Measurements from ENCODE around the gene NGB.
A peak's percentile ranks its signal among the peaks of the same experiment; 100 is the strongest.

Gene NGB

DNA sequence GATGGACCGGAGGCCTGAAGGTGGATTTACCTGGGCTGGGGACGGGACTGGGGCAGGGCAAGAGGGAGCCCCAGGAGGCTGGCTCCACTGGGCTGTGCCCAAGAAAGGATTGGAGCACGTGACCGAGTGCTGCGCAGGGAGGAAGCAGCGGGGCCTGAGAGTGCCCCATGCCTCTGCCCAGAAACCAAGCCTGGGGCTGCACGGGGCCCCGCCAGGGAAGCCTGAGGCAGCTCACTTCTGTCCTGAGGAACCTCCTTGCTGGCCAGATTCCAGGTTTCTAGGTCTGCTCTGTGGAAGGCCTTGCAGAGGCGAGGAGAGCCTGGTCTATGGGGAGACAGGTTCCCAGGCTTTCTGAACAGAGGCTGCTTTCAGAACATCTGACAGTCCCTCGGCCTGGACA is 10.4 kb downstream of the NGB start:
- no peak for DNase-seq

DNA sequence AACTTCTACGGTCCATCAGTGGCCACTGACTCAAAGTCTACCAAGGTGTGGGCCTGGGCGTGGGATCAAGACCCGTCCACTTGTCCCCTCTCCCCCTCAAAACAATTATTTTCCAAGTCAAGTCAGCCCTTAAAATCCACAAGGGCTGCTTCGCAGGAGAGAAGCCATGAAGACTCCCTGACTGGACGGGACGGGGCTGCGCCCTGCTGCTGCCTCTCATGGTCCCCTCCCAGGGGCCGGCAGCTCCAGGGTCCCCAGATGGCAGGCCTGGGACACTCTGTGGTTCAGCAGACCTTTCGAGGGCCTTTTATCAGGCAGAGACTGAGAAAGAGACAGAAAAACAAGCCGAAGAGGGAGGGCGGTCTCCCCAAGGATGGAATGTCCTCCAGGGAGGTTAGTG is 10.8 kb downstream of the NGB start:
- DNase-seq: no peak

GRCh38 chr14:77259025-77259715 is 11.8 kb downstream of the NGB start:
- DNase-seq: no peak

DNA sequence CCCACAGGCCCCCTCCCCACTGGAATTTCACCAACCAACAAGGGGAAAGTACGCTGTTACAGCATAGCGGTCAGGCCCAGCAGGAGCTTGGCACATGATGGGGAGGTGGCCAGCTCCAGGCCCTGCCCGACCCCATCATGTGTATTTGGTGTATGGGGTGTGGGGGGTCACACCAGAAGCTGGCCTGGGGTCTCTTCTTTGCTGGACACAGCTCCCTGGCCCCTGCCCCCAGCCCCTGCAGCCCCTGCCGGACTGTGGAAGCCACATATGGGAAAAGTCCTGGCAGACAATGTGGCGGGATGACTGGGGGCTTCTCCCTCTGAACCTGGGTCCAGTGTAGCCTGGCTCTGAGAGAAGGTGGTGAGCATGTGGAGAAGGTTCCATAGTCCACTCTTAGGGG is 12.4 kb downstream of the NGB start:
- DNase-seq: no peak

DNA sequence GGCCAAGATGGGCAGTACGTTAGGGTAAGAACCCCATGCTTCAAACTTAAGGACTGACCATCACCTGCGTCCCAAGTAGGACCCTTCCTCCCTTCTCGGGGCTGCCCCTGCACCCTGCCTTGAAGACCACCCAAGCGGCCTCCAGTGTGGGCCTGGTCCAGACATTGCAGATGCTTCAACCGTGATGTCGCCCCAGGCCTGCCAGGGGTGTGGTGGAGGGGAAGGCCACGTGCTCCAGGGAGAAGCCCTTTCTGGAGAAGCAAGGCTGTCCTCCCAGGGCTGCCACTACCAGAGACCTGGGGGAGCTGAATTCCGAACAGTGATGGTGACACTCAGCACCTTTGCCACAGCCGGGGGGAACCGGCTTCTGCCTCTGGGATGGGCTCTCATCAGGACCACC is 13.3 kb downstream of the NGB start:
- no peak for DNase-seq

DNA sequence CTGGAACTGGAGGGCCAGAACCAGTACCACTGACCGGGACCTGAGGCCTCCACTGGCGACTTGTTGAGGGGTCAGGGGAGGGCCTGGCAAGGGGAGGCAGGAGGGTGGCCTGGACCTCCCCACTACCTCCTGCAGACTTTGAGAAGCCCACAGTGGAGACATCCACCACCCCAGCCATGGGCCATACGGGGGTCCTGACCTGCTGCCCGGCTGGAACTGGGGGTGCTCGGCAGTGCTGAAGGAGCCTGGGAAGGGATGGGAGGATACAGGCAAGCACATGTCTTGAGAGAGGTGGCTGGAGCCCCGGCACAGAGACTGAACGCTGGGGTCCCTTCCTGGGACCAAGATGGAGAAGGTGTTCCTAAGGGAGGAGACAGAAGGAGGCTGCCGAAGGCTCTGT is 14.3 kb downstream of the NGB start:
- no peak for DNase-seq

- DNase-seq: no peak
Measured at GRCh38 chr14:77253333-77254190, 17.4 kb downstream of the NGB start.

GRCh38 chr14:77251870-77252269 is 19.1 kb downstream of the NGB start:
- DNase-seq: no peak

- no peak for DNase-seq
Measured at GRCh38 chr14:77250927-77251326, 20.1 kb downstream of the NGB start.

- DNase-seq: no peak
Measured at GRCh38 chr14:77249286-77249685, 21.7 kb downstream of the NGB start.

GRCh38 chr14:77248666-77249065 is 22.3 kb downstream of the NGB start:
- no peak for DNase-seq

DNA sequence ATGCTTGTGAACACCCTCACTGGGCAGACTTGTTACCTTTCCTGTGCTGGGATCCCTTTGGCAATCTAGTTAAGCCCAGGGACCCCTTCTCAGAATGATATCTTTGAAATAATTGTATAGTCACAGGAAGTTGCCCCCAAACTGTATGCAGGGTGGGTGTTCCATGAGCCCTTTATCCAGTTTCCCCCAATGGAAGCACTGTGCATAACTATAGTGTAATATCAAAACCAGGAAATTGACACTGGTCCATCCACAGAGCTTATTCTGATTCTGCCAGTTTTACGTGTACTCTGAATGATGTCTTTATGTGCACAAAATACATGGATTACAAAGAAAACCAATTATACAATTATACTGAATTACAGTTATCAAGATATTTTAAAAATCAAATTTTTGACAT is 24.2 kb downstream of the NGB start:
- DNase-seq: no peak

- DNase-seq: no peak
Measured at GRCh38 chr14:77245820-77246219, 25.2 kb downstream of the NGB start.

DNA sequence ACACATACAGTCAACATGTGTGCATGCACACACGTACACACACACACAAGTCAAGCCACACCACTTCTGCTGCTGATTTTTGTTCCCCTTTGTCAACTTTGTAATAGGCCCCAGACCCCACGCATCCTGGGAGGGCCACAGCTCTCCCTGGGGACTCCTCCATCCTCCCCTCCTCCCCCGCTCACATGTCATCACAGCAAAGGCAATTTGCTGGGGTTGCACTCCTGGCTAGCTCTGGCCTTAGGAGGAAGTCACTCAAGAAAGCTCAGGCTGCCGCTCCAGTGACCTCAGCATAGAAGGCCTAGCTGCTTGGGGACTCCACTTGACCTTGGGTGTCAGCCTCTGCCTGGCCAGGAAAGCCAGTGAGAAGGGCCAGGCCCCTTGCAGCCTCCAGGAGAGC is 27.2 kb downstream of the NGB start:
- peak; percentile 37 for DNase-seq

- DNase-seq: peak; percentile 36
Measured at GRCh38 chr14:77242752-77243151, 28.3 kb downstream of the NGB start.

DNA sequence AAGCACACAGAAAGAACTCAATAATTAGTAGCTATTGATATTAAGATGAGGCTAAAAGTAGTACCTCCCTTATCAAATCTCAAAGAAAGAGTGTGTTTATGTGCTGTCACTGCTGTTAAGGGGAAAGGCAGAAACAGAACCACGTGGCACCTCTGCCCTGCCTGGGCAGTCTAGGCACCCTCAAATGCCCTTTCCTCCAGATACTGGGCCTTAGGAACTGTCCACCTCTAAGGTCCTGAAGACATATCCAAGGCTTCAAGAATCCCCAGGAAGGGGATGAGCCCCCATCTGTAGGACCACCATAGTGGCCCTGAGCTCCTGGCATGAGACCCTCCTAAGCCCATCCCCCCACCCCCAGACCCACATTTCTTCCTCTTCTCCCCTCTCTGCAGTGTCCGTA is 29.1 kb downstream of the NGB start:
- no peak for DNase-seq

DNA sequence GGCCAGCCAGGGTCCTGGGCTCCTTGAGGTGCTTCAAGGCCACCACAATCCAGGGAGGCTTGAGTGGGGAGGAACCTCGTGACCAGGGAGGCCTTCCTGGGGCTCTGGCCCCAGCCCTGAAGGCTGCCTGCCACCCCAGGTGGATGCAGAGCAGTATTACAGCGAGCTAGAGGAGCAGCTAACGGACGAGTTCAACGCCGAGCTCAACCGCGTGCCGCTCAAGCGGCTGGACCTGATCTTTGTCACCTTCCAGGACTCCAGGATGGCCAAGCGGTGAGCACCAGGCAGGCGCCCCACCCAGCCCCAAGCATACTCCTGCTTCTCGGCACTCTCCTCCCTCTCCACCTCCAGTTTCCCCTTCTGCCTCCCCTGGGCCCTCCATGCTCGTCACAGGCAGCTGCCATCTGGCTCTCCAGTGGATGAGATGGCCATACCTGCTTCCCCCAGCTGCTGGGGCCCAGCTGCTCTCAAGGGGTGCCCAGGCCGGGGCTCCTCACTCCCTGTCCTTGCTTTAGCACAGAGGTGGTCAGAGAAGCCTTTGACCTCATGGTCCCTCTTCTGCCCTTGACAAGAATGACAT is 30.6 kb downstream of the NGB start:
- no peak for DNase-seq

DNA sequence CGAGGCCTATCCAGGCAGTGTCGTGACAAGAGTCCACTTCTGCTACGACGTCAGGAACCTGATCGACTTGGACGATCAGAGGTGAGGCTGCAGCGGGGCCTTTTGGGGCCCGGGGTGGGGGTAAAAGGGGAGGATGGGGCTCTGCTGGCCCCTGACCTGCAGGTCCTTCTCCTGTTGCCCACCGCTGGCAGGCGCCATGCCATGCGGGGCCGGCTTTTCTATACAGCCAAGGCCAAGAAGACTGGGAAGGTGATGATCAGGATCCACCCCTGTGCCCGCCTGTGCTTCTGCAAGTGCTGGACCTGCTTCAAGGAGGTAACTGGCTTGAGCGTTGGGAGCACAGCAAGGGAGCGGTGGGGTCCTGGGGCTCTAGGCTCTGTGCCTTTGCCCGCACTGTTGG is 31.6 kb downstream of the NGB start:
- DNase-seq: no peak

DNA sequence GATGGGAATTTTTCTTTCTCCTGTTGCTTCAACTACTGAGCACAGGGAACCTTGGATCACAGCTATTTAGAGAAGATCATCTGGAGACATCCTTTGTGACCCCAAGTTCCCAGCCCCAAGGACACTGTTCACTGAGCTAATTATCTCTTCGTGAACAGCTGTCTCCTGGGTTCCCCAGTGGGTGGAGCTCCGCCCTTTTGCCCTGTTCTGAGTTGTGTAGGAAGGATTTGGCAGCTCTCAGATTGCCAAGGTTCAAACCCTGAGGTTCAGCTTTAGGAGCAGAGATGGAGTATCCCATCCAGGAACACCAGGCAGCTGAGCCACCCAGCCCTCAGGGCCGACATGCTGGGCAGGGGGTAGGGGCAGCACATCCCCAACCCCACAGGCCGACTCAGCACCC is 32.0 kb downstream of the NGB start:
- DNase-seq: no peak

GRCh38 chr14:77238356-77238755 is 32.6 kb downstream of the NGB start:
- DNase-seq: no peak

DNA sequence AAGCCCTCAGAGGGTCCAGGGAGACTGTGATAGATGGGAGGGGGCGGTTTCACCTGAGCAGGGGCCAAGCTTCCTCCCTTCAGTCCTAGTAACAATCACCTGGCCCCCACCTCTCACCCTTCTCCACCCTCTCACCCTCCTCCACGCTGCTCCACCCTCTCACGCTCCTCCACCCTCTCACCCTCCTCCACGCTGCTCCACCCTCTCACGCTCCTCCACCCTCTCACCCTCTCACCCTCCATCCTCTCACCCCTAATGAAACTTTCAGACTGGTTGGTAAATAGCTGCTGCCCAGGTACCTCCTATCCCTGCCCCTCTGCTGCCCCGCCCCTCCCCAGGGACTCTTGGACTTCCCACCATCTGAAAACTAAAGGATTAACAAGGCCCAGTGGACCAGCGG is 34.2 kb downstream of the NGB start:
- DNase-seq: no peak

GRCh38 chr14:77231721-77232120 is 39.3 kb downstream of the NGB start:
- no peak for DNase-seq

GRCh38 chr14:77230914-77231313 is 40.1 kb downstream of the NGB start:
- no peak for DNase-seq

- no peak for DNase-seq
Measured at GRCh38 chr14:77228056-77228455, 43.0 kb downstream of the NGB start.

All from femur (tissue), 1 donor.